Neural cell (in vitro differentiated cells): Measurements from ENCODE around the gene ANKRD40.

Experiments used
- CTCF ChIP-seq: fragments of 450-650 bp; IDR thresholded peaks from 2 replicates; pipeline ENCODE4 v1.5.1; 2014; ENCODE audit warnings: antibody characterized with exemption, mild to moderate bottlenecking, moderate library complexity; ENCODE audit not compliant: poor library complexity, severe bottlenecking
- EP300 ChIP-seq: fragments of 450-650 bp; conservative IDR thresholded peaks from 2 replicates; pipeline ENCODE4 v1.6.1; 2014; ENCODE audit warnings: antibody characterized with exemption, mild to moderate bottlenecking, moderate library complexity; ENCODE audit not compliant: poor library complexity, severe bottlenecking
- EZH2 ChIP-seq: fragments of 200-600, 300-800 bp; shearing (Covaris generic), sonication (generic); IDR thresholded peaks from 2 replicates; pipeline ENCODE4 v1.6.1; 2014; ENCODE audit warnings: antibody characterized with exemption, low read length, borderline replicate concordance, mild to moderate bottlenecking; ENCODE audit not compliant: insufficient read depth, poor library complexity, severe bottlenecking
- MXI1 ChIP-seq: fragments of 450-650 bp; conservative IDR thresholded peaks from 2 replicates; pipeline ENCODE4 v1.6.1; 2014; ENCODE audit warnings: antibody characterized with exemption, mild to moderate bottlenecking; ENCODE audit not compliant: poor library complexity, severe bottlenecking
- POLR2AphosphoS5 ChIP-seq: IDR thresholded peaks from 2 replicates; pipeline ENCODE4 v1.6.1; 2012
- RAD21 ChIP-seq: fragments of 450-650 bp; conservative IDR thresholded peaks from 2 replicates; pipeline ENCODE4 v1.6.1; 2014; ENCODE audit warnings: antibody characterized with exemption, mild to moderate bottlenecking, moderate library complexity
- SMC3 ChIP-seq: fragments of 450-650 bp; conservative IDR thresholded peaks from 2 replicates; pipeline ENCODE4 v1.6.1; 2014; ENCODE audit warnings: antibody characterized with exemption, mild to moderate bottlenecking, moderate library complexity; ENCODE audit not compliant: poor library complexity
- TAF1 ChIP-seq: IDR thresholded peaks from 2 replicates; pipeline ENCODE4 v1.6.1; 2012; ENCODE audit warnings: low read depth

- TF ChIP-seq SMC3, result no peak
- TF ChIP-seq CTCF, result no peak
- TF ChIP-seq TAF1, result no peak
- no peak for TF ChIP-seq EP300
- TF ChIP-seq POLR2AphosphoS5, result no peak
- no peak for TF ChIP-seq EZH2
- no peak for TF ChIP-seq MXI1
- TF ChIP-seq RAD21, result no peak
Measured at GRCh38 chr17:50691550-50692447, 15.9 kb downstream of the ANKRD40 start.
